ENCODE measurements around the gene UBE2H.

The UBE2H gene

GRCh38 chr7:129830949-129831348 is 121.8 kb downstream of the UBE2H start:
- Histone ChIP-seq H3K9me2 (replicated peaks; ENCODE audit: insufficient read depth, low read length) (no peaks in the 10 kb centered on the region), H3K36me3 (ENCODE audit: low read length) (no peaks in the 10 kb centered on the region), H4K20me1 (ENCODE audit: low read depth, low read length) (no peaks in the 10 kb centered on the region), H3K4me3 (ENCODE audit: insufficient read depth, low read length, poor library complexity, severe bottlenecking) (no peak overlapping the region), H2AFZ (ENCODE audit: low read depth, low read length, severe bottlenecking) (no peak overlapping the region), H3K4me2 (ENCODE audit: low read depth, low read length, poor library complexity, severe bottlenecking) (no peak overlapping the region), H3K27ac (ENCODE audit: low read depth, low read length) (no peak overlapping the region), H3K9ac (ENCODE audit: low read length) (no peak overlapping the region), H3F3A (ENCODE audit: insufficient read depth) (no peaks in the 10 kb centered on the region), H3K27me3 (ENCODE audit: low read length) (no peaks in the 10 kb centered on the region), H3K79me2 (ENCODE audit: insufficient read depth, low read length) (no peaks in the 10 kb centered on the region), H3K9me3 (ENCODE audit: insufficient read depth, low read length) (no peaks in the 10 kb centered on the region)
- TF ChIP-seq CTCF (IDR thresholded peaks at IDR 0.05; ENCODE audit: insufficient read depth, low read length, poor library complexity, severe bottlenecking) (no peak), EZH2phosphoT487 (conservative IDR thresholded peaks at IDR 0.05; ENCODE audit: low read length) (no peak)

GRCh38 chr7:129829737-129830631 is 122.8 kb downstream of the UBE2H start:
- no peaks in the 10 kb centered on the region for H3K79me2 ChIP-seq (ENCODE audit: insufficient read depth, low read length)
- H3K27ac ChIP-seq (ENCODE audit: low read depth, low read length) = no peak overlapping the region
- no peaks in the 10 kb centered on the region for H4K20me1 ChIP-seq (ENCODE audit: low read depth, low read length)
- H3K36me3 ChIP-seq (ENCODE audit: low read length) = no peaks in the 10 kb centered on the region
- H3K4me2 ChIP-seq (ENCODE audit: low read depth, low read length, poor library complexity, severe bottlenecking) = peak overlapping the region; percentile 44
- TF ChIP-seq EZH2phosphoT487 (conservative IDR thresholded peaks at IDR 0.05; ENCODE audit: low read length) (no peak), CTCF (IDR thresholded peaks at IDR 0.05; ENCODE audit: insufficient read depth, low read length, poor library complexity, severe bottlenecking) (peak; percentile 79)
- H3K27me3 ChIP-seq (ENCODE audit: low read length) = no peaks in the 10 kb centered on the region
- no peaks in the 10 kb centered on the region for H3F3A ChIP-seq (ENCODE audit: insufficient read depth)
- H3K4me3 ChIP-seq (ENCODE audit: insufficient read depth, low read length, poor library complexity, severe bottlenecking) = no peak overlapping the region
- no peak overlapping the region for H2AFZ ChIP-seq (ENCODE audit: low read depth, low read length, severe bottlenecking)
- no peaks in the 10 kb centered on the region for H3K9me2 ChIP-seq (replicated peaks; ENCODE audit: insufficient read depth, low read length)
- no peaks in the 10 kb centered on the region for H3K9me3 ChIP-seq (ENCODE audit: insufficient read depth, low read length)
- H3K9ac ChIP-seq (ENCODE audit: low read length) = no peak overlapping the region

GRCh38 chr7:129828989-129829736 is 123.6 kb downstream of the UBE2H start:
- H3K9me2 ChIP-seq (replicated peaks; ENCODE audit: insufficient read depth, low read length) = no peaks in the 10 kb centered on the region
- H4K20me1 ChIP-seq (ENCODE audit: low read depth, low read length) = no peaks in the 10 kb centered on the region
- no peak overlapping the region for H3K27ac ChIP-seq (ENCODE audit: low read depth, low read length)
- H3F3A ChIP-seq (ENCODE audit: insufficient read depth) = no peaks in the 10 kb centered on the region
- no peaks in the 10 kb centered on the region for H3K36me3 ChIP-seq (ENCODE audit: low read length)
- no peaks in the 10 kb centered on the region for H3K27me3 ChIP-seq (ENCODE audit: low read length)
- H3K4me3 ChIP-seq (ENCODE audit: insufficient read depth, low read length, poor library complexity, severe bottlenecking) = no peak overlapping the region
- H3K4me2 ChIP-seq (ENCODE audit: low read depth, low read length, poor library complexity, severe bottlenecking) = no peak overlapping the region
- no peaks in the 10 kb centered on the region for H3K79me2 ChIP-seq (ENCODE audit: insufficient read depth, low read length)
- TF ChIP-seq CTCF (IDR thresholded peaks at IDR 0.05; ENCODE audit: insufficient read depth, low read length, poor library complexity, severe bottlenecking) (no peak), EZH2phosphoT487 (conservative IDR thresholded peaks at IDR 0.05; ENCODE audit: low read length) (no peak)
- H2AFZ ChIP-seq (ENCODE audit: low read depth, low read length, severe bottlenecking) = no peak overlapping the region
- H3K9me3 ChIP-seq (ENCODE audit: insufficient read depth, low read length) = no peaks in the 10 kb centered on the region
- H3K9ac ChIP-seq (ENCODE audit: low read length) = no peak overlapping the region
